ENCODE measurements around the gene FBXL19.
A peak's percentile ranks its signal among the peaks of the same experiment; 100 is the strongest.
"Not testable (repeated sequence)": the region's sequence is repeated elsewhere in the genome, so short reads cannot be mapped to it uniquely, and the experiment has no call there.

Gene FBXL19, protein sequence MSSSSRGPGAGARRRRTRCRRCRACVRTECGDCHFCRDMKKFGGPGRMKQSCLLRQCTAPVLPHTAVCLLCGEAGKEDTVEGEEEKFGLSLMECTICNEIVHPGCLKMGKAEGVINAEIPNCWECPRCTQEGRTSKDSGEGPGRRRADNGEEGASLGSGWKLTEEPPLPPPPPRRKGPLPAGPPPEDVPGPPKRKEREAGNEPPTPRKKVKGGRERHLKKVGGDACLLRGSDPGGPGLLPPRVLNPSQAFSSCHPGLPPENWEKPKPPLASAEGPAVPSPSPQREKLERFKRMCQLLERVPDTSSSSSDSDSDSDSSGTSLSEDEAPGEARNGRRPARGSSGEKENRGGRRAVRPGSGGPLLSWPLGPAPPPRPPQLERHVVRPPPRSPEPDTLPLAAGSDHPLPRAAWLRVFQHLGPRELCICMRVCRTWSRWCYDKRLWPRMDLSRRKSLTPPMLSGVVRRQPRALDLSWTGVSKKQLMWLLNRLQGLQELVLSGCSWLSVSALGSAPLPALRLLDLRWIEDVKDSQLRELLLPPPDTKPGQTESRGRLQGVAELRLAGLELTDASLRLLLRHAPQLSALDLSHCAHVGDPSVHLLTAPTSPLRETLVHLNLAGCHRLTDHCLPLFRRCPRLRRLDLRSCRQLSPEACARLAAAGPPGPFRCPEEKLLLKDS

DNA sequence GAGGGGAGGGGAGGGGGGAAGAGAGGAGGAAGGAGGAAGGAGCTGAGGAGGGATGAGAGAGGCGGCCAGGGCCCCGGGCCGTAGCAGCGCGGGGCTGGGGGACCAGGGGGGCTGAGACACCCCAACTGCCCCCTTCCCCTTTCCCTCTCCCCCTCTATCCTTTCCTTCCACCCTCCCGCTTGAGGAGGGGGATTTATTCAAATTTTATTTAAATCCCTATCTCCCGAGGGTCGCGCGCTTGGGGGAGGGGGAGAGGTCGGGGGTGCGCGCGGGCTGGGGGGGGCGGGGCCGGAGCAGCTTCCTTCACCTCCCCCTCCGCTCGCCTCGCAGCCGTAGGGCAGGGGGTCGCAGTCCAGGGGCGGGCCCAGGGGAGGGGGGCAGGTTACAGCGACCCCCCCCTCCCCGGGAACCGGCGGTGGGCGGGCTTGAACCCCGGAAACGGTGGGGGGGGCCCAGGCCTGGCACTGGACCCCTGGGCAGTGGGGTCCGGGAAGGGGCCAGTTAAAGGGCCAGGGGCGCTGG lies at the start of gene FBXL19:
Gene FBXL19, plus strand, starts transcription at position 19 of the 522 bp plus-strand sequence. CDS start 2,183 bp downstream, outside the sequence.
- no peak for DNase-seq (ENCODE audit: low read depth in 2 of 2)

DNA sequence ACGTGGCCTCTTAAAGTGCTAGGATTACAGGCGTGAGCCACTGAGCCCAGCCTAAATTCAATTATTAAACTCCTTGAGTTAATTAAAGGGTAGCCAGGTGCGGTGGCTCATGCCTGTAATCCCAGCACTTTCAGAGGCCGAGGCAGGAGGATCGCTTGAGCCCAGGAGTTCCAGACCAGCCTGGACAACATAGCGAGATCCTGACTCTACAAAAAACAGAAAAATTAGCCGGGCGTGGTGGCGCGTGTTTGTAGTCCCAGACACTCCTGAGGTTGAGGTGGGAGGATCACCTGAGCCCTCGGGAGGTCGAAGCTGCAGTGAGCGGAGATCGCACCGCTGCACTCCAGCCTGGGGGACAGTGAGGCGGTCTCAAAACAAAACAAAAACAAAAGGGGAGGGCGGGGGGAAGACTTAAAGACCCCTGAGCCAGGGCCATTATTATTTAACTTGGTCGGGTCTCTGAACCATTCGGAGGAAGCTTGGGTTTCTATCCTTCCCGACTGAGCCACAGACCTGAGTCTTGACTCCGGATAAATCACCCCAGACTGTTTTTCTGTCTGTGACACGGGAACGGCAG lies 49.0 kb upstream of the FBXL19 start:
- DNase-seq (ENCODE audit: low read depth in 2 of 2) = no peak

DNA sequence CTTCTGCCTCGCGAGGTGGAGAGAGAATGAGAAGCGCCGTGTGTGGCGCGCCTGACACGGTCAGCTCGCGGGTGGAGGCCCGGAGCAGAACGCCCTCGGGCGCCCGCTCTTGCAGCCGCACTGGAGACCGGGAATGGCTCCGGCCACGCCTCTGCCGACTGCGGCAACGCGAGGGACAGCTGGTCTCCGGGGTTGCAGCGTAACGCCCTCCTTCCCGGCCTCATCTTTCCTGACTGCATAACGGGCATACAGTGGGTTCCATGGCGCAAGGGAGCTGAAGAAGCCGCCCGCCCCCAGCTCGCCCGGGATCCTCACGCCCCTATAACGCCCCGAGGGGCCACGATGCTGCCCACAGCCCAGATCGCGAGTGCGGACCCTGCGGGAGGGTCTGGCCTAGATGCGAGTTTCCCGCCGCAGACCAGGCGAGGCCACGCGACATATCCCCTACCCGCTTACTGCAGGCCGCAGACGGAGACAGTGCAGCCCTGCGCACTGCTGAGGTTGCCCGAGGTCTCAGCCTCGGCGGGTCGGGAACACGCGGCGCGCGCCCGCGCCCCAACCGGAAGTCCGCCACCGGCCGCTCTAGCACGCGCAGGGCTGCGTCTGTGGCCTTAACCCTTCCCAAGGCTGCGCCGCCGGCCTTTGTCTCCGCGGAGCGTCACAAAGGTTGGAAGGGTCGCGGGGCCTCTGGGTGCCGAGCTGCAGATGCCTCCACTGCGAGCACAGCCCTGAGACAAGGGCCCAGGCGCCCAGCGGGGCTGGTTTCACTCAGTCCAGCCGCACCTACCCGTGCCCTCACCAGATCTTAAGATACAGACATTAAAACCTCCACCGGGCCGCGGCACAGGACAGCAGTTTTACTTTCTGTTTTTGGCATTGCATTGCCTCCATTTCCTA lies 48.3 kb upstream of the FBXL19 start:
- peak; percentile 77 to 80 for DNase-seq (ENCODE audit: low read depth in 2 of 2)

DNA sequence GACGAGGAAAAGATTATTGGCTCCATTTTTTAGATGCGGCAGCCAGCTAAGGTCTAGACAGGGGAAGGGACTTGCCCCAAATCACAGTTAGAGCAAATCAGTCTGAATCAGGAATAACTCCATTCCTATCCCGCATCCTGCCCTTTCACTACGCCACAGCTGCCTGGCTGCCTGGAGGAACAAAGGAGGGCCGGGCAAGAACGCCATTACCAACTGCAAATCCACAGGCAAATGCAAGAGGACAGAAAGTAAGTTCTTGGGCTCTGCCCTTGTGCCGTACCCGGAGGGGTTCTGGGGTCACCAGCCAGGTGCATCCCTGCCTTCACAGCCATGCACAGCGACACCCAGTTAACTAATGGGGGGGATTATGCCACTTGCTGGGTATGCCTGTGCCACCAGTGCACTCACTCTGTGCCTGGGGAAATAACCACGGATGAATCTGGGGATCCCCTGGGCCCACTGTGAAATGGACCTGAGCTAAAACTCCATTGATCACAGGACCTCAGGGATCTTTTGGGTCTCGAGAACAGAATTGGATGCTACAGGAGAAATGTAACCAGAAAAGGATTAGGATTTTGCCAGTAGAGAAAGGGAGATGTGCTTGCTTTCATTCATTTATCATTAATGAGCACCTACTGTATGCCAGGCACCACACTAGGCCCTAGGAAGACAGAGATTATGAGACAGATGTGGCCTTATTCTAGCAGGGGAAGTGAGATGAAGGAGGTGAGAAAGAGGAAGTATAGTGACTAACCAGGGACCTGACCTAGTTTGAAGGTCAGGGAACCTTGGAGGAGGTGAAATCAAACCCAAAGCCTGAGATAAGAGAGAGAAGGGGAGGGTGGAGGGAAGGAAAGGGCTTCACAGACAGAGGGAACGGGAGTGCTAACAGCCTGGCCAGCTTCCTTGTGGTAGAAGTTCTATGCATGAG lies 47.2 kb upstream of the FBXL19 start:
- no peak for DNase-seq (ENCODE audit: low read depth in 2 of 2)

DNA sequence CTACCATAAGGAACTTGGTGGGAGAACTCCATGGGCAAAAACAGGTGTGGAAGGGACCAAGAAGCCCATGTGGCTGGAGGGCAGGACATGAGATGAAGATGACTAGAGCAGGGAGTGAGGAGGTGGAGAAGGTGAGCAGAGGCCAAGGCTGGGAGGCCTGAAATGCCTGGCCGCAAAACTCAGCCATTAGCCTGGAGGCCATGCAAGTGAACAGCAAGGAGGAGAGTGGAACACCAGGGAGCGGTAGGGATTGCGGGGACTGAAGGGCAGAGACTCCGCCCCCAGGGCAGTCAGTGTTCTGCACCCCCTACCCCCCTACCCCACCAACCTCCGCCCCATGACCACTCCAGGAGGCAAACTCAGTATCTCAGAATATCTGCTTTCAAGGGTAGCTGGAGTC lies 46.5 kb upstream of the FBXL19 start:
- DNase-seq (ENCODE audit: low read depth in 2 of 2) = no peak

DNA sequence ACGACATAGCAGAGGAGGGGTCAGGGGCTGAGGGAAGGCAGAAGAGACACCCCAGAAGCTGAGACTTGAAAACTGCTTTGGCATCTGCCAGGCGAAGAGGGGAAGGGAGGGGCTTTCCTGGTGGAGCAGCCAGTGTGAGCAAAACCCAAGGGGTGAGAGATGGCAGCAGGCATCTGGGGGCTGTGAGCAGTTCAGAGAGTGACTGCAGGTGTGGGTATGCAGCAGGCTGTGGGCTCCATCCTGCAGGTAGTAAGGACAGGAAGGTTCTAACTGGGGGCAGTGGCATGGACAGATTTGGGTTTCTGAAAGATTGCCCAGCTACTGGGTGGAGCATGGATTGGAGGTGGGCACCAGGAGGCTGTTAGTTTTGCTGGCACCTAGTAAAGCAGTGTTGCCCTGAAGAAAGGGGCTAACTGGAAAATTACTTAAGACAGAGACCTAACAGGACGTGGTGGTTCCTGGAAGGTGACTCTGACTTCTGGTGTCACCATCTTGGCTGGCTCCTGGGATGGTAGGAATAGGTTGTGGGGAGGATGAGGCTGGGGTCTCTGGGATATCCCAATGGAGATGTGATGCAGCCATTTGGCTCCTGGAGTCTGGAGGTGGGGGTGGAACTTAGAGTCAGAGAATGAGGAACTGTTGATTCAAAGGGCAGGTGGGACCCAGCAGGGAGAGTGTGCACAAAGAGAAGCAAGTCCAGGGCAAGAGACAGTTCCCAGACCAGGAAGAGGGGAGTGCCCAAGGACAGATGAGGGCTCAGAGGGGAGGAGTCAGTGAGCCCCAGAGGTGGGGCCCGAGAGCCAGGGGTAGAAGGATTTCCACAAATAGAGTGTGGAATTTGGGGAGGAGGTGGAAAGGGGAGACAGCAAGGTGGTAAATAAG lies 40.7 kb upstream of the FBXL19 start:
- DNase-seq (ENCODE audit: low read depth in 2 of 2) = no peak

DNA sequence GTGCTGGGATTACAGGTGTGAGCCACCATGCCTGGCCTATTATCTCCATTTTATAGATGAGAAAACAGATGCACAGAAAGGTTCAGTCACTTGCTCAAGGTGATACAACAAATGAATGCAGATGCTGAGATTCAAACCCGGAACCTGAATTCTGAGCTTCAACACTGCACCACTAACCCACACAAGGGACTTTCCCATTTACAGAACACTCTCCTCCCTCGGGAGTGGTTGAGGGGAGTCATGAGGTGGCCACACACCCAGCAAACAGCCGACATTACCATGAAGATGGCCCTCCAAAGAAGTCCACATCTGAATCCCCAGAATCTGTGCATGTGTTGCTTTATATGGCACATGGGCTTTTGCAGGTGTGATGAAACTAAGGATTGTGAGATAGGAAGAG lies 38.6 kb upstream of the FBXL19 start:
- DNase-seq (ENCODE audit: low read depth in 2 of 2) = no peak

DNA sequence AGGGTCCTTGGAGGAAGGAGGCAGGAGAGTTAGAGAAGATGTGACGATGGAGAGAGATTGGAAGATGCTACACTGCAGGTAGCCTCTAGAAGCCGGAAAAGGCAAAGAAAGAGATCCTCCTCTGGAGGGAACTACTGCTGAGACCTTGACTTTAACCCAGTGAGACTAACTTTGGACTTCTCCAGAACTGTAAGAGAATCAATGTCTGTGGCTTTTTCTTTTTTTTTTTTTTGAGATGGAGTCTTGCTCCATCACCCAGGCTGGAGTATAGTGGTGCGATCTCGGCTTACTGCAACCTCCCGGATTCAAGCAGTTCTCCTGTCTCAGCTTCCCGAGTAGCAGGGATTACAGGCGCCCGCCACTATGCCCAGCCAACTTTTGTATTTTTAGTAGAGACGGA lies 38.2 kb upstream of the FBXL19 start:
- DNase-seq (ENCODE audit: low read depth in 2 of 2) = no peak

DNA sequence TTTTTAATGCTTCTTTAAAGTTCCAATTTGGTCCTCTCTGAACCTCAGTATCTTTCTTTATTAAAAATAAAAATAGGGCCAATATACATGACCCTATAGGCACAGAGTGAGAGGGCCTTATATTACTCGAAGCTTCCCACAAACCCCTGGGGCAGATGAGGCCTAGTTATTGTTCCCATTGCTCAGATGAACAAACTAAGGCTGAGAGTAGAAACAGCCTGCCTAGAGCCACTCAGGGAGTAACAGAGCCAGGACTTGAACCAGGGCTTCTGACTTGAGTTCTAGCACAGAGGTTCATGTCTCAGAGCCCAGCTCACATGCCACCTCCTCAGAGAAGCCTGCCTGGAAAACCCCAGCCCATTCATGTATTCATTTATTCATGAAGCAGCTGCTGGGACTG lies 37.2 kb upstream of the FBXL19 start:
- no peak for DNase-seq (ENCODE audit: low read depth in 2 of 2)

DNA sequence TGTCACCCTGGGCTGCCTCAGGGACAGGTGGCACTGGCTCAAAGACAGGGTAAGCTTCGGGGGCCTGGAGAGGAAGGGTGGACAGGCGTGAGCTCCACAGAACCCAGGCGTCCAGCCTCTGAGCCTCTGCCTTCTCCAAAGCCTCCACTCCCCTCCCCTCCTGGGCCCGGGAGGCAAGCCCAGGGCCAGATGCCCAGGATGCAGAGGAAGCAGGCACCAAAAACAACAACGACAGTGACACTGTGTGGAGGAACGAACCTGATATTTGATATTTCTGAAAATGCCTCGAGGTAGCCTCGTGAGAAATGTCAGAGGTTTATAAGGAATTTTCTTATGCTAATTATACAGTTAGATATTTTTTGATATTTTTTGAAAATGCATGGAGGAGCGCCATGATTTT lies 35.4 kb upstream of the FBXL19 start:
- DNase-seq (ENCODE audit: low read depth in 2 of 2) = no peak

DNA sequence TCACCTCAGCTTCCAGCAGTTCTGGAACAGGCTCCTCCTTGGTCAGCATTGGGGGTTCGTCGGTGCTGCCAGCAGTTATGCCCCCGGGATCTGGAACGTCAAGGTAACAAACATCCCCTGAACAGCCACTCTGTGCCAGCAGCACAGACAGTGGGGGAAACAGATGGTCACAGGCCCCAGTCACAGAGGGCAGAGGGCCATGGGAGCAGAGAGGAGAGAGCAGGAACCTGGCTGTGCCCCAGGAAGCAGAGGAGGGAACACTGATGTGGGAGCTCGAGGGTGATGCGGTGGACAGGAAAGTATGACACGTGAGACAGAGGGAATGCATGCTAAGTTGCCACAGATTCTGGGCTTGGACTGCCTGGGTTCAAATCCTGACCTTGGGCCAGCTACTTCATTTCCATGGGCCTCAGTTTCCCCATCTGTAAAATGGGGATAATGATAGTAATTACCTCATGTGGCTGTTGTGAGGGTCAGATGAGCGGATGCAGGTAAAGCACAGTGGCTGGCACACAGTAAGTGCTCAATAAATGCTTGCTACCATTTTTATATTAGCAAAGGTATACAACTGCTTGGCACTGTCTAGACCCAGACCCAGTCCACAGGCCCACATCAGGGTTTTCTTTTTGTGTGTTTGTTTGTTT lies 34.4 kb upstream of the FBXL19 start:
- DNase-seq (ENCODE audit: low read depth in 2 of 2) = no peak

DNA sequence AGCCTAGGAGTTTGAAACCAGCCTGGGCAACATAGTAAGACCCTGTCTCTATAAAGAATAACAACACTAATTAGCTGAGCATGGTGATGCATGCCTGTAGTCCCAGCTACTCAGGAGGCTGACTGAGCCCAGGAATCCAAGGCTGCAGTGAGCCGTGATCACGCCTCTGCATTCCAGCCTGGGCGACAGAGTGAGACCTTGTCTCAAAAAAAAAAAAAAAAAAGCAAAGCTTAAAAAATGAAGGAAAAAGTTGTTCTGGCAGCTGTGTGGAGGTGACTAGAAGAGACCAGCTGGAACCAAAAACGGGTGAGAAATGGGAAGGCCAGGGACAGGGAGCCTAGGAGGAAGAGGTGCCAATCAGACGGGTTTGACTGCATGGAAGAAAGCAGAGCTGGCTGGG lies 33.7 kb upstream of the FBXL19 start:
- DNase-seq (ENCODE audit: low read depth in 2 of 2) = no peak

DNA sequence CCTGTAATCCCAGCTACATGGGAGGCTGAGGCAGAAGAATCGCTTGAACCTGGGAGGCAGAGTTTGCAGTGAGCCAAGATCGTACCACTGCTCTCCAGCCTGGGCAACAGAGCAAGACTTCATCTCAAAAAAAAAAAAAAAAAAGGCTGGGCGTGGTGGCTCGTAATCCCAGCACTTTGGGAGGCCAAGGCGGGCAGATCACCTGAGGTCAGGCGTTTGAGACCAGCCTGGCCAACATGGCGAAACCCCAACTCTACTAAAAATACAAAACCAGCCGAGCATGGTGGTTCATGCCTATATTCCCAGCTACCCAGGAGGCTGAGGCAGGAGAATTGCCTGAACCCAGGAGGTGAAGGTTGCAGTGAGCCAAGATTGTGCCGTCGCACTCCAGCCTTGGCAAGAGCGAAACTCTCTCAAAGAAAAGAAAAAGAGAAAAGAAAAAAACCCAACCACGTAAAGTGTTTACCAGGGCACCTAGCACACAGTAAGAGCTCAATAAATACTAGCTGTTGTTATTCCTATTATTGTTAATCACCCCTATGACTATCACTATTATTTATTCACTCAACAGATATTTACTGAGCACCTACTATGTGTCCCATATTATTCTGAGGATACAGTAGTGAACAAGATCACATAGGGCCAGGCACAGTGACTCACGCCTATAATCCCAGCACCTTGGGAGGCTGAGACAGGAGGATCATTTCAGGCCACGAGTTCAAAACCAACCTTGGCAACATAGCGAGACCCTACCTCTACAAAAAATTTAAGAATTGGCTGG lies 32.1 kb upstream of the FBXL19 start:
- not testable (repeated sequence) for DNase-seq (ENCODE audit: low read depth in 2 of 2)

DNA sequence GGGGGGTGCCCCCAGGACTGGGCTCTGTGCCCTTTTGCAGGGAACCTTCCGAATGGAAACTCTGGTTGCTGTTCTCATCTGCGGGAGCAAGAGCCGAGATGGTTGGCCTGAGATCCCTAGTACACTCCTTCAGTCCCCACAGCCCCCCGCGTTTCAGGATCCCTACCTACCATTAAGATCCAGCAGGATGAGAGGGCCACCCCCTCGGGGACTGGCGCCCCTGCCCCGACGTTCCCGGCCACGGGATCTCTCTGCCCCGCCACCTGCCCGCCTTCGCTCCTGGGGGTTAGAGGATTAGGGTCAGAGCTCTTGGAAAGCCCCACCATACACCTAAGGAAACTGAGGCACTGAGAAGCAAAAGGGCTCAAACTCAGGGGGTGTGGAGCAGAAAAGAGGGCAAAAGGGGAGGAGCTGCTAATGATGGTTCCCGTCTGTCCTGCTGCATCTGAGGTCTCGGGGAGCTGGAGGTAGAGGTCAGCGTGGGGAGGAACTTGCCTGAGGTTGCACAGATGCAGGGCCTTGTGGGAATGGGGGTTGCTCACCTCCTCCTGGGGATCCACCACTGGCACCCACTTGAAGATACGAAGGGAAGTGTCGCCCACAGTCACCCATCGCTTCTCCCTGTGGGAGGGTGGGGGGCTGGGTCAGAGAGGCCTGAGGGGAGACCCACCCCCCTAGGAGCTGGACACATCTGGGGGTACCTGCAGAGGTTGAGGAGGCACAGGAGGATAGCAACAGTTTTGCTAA lies 30.5 kb upstream of the FBXL19 start:
- no peak for DNase-seq (ENCODE audit: low read depth in 2 of 2)

DNA sequence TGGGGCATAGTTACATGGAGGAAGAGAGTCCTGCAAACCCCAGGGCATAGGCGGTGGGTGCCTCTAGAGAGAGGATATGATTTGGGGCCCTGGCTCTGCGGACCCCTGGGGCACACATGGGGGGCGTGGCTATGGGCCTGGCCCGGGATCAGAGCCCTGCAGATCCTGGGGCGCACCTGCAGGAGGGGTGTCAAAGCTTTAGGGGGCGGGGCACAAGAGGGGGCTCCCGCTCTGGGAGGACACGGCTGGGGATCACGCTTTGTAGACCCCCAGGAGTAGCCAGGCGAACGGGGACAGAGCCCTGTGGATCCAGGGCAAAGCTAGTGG lies 30.0 kb upstream of the FBXL19 start:
- no peak for DNase-seq (ENCODE audit: low read depth in 2 of 2)

DNA sequence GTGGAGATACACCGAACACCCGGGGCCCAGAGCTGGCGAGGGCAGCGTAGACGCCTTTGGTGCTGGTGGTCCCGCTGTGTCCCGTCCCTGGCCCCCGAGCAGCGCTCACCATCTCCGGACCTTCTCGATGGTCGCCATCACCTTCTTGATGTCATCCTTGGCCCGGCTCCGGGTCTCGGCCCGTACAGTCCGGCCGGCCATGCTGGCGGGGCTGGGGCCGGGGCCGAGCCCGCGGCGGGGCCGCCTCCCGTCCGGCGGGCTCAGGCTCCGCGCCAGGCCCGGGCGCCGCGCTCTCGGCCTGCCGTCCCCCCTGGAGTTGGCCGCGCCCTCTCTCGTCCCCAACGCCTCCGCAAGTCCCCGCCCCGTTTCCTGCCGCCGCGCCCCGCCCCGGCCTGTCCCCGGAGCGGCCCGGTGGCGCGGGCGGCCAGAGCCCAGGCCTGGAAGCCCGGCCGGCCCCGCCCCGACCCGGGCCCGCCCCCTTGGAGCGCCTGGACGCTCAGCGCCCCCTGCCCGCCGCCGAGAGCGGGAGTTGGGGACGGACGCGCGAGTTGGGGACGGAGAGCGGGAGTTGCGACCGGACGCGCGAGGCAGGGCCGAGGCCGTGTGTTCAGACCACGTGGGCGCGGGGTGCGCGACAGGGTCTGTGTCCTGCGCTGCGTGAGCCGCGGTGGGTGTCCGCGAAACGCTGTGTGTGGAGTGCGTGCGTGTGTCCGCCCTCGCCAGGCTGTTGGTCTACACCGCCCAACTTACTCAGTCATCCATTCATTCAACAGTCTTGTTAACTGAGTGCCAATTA lies 29.4 kb upstream of the FBXL19 start, which contains the start of gene BCL7C:
Gene BCL7C, minus strand, starts transcription at position 334 of the 796 bp plus-strand sequence. Its CDS starts 133 bp downstream, at position 201.
- DNase-seq (ENCODE audit: low read depth in 2 of 2) = peak; percentile 49 to 58
